Measurements from ENCODE around the gene ACP7. TPM values are rescaled to one million over a fixed set of nuclear protein-coding genes. Genes with fewer than 3 reads are reported as not detected.

ACP7 gene
- total RNA-seq, 1 donor from 2014 or later = not detected

DNA sequence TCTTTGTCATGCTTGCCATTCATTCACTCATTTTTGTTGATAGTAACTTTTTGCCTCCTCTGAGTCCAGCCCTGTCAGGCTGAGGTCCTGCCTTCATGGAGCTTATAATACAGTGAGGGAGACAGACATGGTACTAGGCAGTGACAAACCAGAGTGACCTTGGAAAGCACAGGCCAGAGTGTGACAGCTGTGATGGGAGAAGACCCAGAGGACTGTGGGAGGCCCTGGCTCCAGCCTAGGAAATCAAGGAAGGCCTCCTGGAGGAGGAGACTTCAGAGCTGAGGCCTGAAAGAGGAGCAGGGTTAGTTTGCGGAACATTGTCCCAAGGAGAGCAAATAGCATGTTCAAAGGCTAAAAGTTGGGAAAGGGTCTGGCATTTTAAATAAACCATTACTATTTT lies 61.9 kb downstream of the ACP7 start:
- H3K79me2 ChIP-seq (ENCODE audit: insufficient read depth, low read length) = peaks cover 77% of the 10 kb centered on the region
- no peaks in the 10 kb centered on the region for H3K36me3 ChIP-seq (ENCODE audit: insufficient read depth, low read length)
- Mint-ChIP-seq H3K27me3 (ENCODE audit: low read depth, unreplicated experiment) (no peaks in the 10 kb centered on the region), H3K4me1 (ENCODE audit: low read depth, unreplicated experiment) (peaks cover 22% of the 10 kb centered on the region), H3K4me3 (ENCODE audit: unreplicated experiment) (no peak overlapping the region), H3K36me3 (ENCODE audit: low read depth, unreplicated experiment) (peaks cover 6% of the 10 kb centered on the region), H3K27ac (ENCODE audit: unreplicated experiment) (peak overlapping the region; percentile 62), H3K9me3 (ENCODE audit: unreplicated experiment) (peaks cover 4% of the 10 kb centered on the region)
- H3K4me2 ChIP-seq (ENCODE audit: low read length) = no peak overlapping the region
- H3K9me3 ChIP-seq (ENCODE audit: insufficient read depth, low read depth, low read length) = no peaks in the 10 kb centered on the region
- TF ChIP-seq, protein P1, sequence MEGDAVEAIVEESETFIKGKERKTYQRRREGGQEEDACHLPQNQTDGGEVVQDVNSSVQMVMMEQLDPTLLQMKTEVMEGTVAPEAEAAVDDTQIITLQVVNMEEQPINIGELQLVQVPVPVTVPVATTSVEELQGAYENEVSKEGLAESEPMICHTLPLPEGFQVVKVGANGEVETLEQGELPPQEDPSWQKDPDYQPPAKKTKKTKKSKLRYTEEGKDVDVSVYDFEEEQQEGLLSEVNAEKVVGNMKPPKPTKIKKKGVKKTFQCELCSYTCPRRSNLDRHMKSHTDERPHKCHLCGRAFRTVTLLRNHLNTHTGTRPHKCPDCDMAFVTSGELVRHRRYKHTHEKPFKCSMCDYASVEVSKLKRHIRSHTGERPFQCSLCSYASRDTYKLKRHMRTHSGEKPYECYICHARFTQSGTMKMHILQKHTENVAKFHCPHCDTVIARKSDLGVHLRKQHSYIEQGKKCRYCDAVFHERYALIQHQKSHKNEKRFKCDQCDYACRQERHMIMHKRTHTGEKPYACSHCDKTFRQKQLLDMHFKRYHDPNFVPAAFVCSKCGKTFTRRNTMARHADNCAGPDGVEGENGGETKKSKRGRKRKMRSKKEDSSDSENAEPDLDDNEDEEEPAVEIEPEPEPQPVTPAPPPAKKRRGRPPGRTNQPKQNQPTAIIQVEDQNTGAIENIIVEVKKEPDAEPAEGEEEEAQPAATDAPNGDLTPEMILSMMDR (IDR thresholded peaks at IDR 0.05; ENCODE audit: insufficient read depth, low read depth, low read length) = no peak
- no peak for TF ChIP-seq EZH2 (IDR thresholded peaks at IDR 0.05; ENCODE audit: insufficient read depth, low read length)
- H3K4me3 ChIP-seq (ENCODE audit: insufficient read depth, low read depth, low read length) = no peak overlapping the region
- DNase-seq (ENCODE audit: low read depth) = no peak
- no peak overlapping the region for H3K27ac ChIP-seq (ENCODE audit: low read depth, low read length)
- FAIRE-seq = no peak
- H2AFZ ChIP-seq (ENCODE audit: low read depth, low read length) = no peak overlapping the region
- H4K20me1 ChIP-seq (ENCODE audit: insufficient read depth, low read length) = peaks cover 76% of the 10 kb centered on the region
- H3K4me1 ChIP-seq (ENCODE audit: insufficient read depth, low read length) = peaks cover 5% of the 10 kb centered on the region
- no peaks in the 10 kb centered on the region for H3K27me3 ChIP-seq (ENCODE audit: insufficient read depth, low read length)
- H3K9ac ChIP-seq (ENCODE audit: low read length) = no peak overlapping the region

DNA sequence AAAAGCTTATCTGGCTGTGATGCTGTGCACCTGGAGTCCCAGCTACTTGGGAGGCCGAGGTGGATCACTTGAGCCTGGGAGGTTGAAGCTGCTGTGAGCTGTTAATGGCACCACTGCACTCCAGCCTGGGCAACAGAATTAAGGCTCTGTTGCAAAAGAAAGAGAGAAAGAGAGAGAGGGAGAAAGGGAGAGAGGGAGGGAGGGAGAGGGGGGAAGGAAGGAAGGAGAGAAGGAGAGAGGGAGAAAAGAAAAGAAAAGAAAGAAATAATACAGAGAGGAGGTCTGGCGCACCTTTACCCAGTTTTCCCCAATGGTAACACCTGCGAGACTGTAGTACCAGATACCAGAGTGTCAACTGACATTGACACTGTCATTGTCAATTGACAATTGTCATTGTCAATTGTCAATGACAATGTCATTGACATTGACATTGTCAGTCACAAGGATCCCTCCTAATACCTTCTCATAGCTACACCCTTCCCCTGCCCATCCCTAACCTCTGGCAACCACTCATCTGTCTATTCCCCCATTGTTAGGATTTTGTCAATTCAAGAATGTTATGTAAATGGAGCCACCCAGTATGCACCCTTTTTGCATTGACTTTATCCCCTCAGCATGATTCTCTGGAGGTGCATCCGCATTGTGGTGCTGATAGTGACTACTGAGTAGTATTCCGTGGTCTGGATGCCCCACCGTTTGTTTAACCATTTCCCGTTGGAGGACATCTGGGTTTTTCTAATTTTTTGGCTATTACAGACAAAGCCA lies 62.7 kb downstream of the ACP7 start:
- H3K9ac ChIP-seq (ENCODE audit: low read length) = no peak overlapping the region
- peaks cover 4% of the 10 kb centered on the region for H3K9me3 Mint-ChIP-seq (ENCODE audit: unreplicated experiment)
- no peak for DNase-seq (ENCODE audit: low read depth)
- H4K20me1 ChIP-seq (ENCODE audit: insufficient read depth, low read length) = peaks cover 76% of the 10 kb centered on the region
- H3K36me3 ChIP-seq (ENCODE audit: insufficient read depth, low read length) = no peaks in the 10 kb centered on the region
- FAIRE-seq = no peak
- H3K4me1 ChIP-seq (ENCODE audit: insufficient read depth, low read length) = peaks cover 5% of the 10 kb centered on the region
- peaks cover 22% of the 10 kb centered on the region for H3K4me1 Mint-ChIP-seq (ENCODE audit: low read depth, unreplicated experiment)
- H3K4me2 ChIP-seq (ENCODE audit: low read length) = no peak overlapping the region
- H3K4me3 Mint-ChIP-seq (ENCODE audit: unreplicated experiment) = no peak overlapping the region
- peaks cover 74% of the 10 kb centered on the region for H3K79me2 ChIP-seq (ENCODE audit: insufficient read depth, low read length)
- TF ChIP-seq EZH2 (IDR thresholded peaks at IDR 0.05; ENCODE audit: insufficient read depth, low read length) = no peak
- TF ChIP-seq, protein P1 (IDR thresholded peaks at IDR 0.05; ENCODE audit: insufficient read depth, low read depth, low read length) = no peak
- H2AFZ ChIP-seq (ENCODE audit: low read depth, low read length) = no peak overlapping the region
- H3K27me3 Mint-ChIP-seq (ENCODE audit: low read depth, unreplicated experiment) = no peaks in the 10 kb centered on the region
- H3K27ac Mint-ChIP-seq (ENCODE audit: unreplicated experiment) = no peak overlapping the region
- no peaks in the 10 kb centered on the region for H3K9me3 ChIP-seq (ENCODE audit: insufficient read depth, low read depth, low read length)
- no peak overlapping the region for H3K4me3 ChIP-seq (ENCODE audit: insufficient read depth, low read depth, low read length)
- H3K27ac ChIP-seq (ENCODE audit: low read depth, low read length) = no peak overlapping the region
- H3K36me3 Mint-ChIP-seq (ENCODE audit: low read depth, unreplicated experiment) = peaks cover 6% of the 10 kb centered on the region
- no peaks in the 10 kb centered on the region for H3K27me3 ChIP-seq (ENCODE audit: insufficient read depth, low read length)

DNA sequence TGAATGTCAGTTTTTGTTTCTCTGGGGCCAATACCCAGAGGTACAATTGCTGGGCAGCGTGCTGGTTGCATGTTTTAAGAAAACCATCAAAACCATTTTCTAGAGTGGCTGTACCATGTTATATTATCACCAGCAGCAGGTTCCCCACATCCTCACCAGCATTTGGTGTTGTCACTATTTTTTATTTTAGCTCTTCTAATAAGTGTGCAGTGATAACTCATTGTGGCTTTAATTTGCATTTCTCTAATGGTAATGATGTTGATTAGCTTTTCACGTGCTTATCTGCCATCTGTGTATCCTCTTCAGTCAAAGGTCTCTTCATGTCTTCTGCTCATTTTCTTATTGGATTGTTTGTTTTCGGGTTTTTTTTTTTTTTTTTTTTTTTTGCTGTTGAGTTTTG lies 63.3 kb downstream of the ACP7 start:
- FAIRE-seq (no peak), DNase-seq (ENCODE audit: low read depth) (no peak)
- peaks cover 68% of the 10 kb centered on the region for H3K79me2 ChIP-seq (ENCODE audit: insufficient read depth, low read length)
- H3K36me3 ChIP-seq (ENCODE audit: insufficient read depth, low read length) = no peaks in the 10 kb centered on the region
- no peaks in the 10 kb centered on the region for H3K27me3 Mint-ChIP-seq (ENCODE audit: low read depth, unreplicated experiment)
- no peak overlapping the region for H3K4me2 ChIP-seq (ENCODE audit: low read length)
- TF ChIP-seq EZH2 (IDR thresholded peaks at IDR 0.05; ENCODE audit: insufficient read depth, low read length) = no peak
- TF ChIP-seq, protein P1 (IDR thresholded peaks at IDR 0.05; ENCODE audit: insufficient read depth, low read depth, low read length) = no peak
- peaks cover 4% of the 10 kb centered on the region for H3K9me3 Mint-ChIP-seq (ENCODE audit: unreplicated experiment)
- no peaks in the 10 kb centered on the region for H3K27me3 ChIP-seq (ENCODE audit: insufficient read depth, low read length)
- H4K20me1 ChIP-seq (ENCODE audit: insufficient read depth, low read length) = peaks cover 76% of the 10 kb centered on the region
- no peak overlapping the region for H3K4me3 Mint-ChIP-seq (ENCODE audit: unreplicated experiment)
- H3K36me3 Mint-ChIP-seq (ENCODE audit: low read depth, unreplicated experiment) = peaks cover 9% of the 10 kb centered on the region
- no peak overlapping the region for H3K27ac ChIP-seq (ENCODE audit: low read depth, low read length)
- H3K4me1 Mint-ChIP-seq (ENCODE audit: low read depth, unreplicated experiment) = peaks cover 22% of the 10 kb centered on the region
- no peak overlapping the region for H3K4me3 ChIP-seq (ENCODE audit: insufficient read depth, low read depth, low read length)
- no peak overlapping the region for H3K9ac ChIP-seq (ENCODE audit: low read length)
- peaks cover 5% of the 10 kb centered on the region for H3K4me1 ChIP-seq (ENCODE audit: insufficient read depth, low read length)
- H3K9me3 ChIP-seq (ENCODE audit: insufficient read depth, low read depth, low read length) = no peaks in the 10 kb centered on the region
- no peak overlapping the region for H2AFZ ChIP-seq (ENCODE audit: low read depth, low read length)
- no peak overlapping the region for H3K27ac Mint-ChIP-seq (ENCODE audit: unreplicated experiment)
